Muscle of leg (tissue), 11 donors: ENCODE results near the gene GCDH. TPM values are rescaled to one million over a fixed set of nuclear protein-coding genes. Genes with fewer than 3 reads are reported as not detected.

Experiments
- DNase-seq: peaks from one replicate; pipeline ENCODE4 v3.0.0; 2013
- H3K27ac ChIP-seq: one replicate; pipeline ENCODE4 v1.5.1; 2013; ENCODE audit warnings: mild to moderate bottlenecking, low read length, control low read depth
- H3K27me3 ChIP-seq: one replicate; pipeline ENCODE4 v1.6.1; 2013; ENCODE audit warnings: low read length; ENCODE audit not compliant: control insufficient read depth, insufficient read depth
- H3K36me3 ChIP-seq: one replicate; pipeline ENCODE4 v1.6.1; 2013; ENCODE audit warnings: low read length; ENCODE audit not compliant: control insufficient read depth, insufficient read depth
- H3K4me1 ChIP-seq: one replicate; pipeline ENCODE4 v1.6.1; 2013; ENCODE audit warnings: low read length; ENCODE audit not compliant: control insufficient read depth, insufficient read depth
- H3K4me3 ChIP-seq: one replicate; pipeline ENCODE4 v1.5.1; 2013; ENCODE audit warnings: low read length, control low read depth
- H3K9me3 ChIP-seq: replicated peaks from 2 replicates; pipeline ENCODE4 v1.6.1; 2013; ENCODE audit warnings: low read depth, low read length; ENCODE audit not compliant: control insufficient read depth
- WGBS: methylation state at CpG from one replicate; pipeline ENCODE4 v1.1.5; 2013; ENCODE audit warnings: missing lambda C conversion rate; ENCODE audit not compliant: insufficient coverage; 5-methylcytosine and 5-hydroxymethylcytosine counted together
- polyA plus RNA-seq, 8 donors: library from polyadenylated mRNA; unstranded; fragments of 120-200 nt; gene quantifications; one replicate each; pipeline versions ENCODE4 v1.2.1 to v1.2.3, GENCODE V29; 2013; ENCODE audit warnings: inconsistent platforms in 1 of 8, low replicate concordance in 1 of 8; ENCODE audit not compliant: insufficient read length in 8 of 8, insufficient read depth in 1 of 8
- total RNA-seq: library from RNA; stranded (reverse); fragments of 120-200 nt; gene quantifications from one replicate; pipeline ENCODE4 v1.2.4, GENCODE V29; 2013

The GCDH gene
- total and polyA plus RNA-seq, 9 donors: 16.8 to 43.3 (median 27.8) TPM

DNA sequence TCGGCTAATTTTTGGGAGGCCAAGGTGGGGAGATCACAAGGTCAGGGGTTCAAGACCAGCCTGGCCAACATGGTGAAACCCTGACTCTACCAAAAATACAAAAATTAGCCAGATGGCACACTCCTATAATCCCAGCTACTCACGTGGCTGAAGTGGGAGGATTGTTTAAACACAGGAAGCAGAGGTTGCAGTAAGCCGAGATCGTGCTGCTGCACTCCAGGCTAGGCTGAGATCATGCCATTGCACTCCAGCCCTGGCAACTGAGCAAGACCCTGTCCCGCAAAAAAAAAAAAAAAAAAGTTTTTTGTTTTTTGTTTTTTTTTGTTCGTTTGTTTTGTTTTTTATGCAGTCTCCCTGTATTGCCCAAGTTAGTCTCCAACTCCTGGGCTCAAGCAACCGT, 31.4 kb upstream of the GCDH start:
- H3K4me1 ChIP-seq: no peaks in the 10 kb centered on the region
- H3K9me3 ChIP-seq: peaks cover 2% of the 10 kb centered on the region
- H3K27ac ChIP-seq: no peak overlapping the region
- H3K4me3 ChIP-seq: no peak overlapping the region
- 50% methylated on average over 1 of the region's 7 CpGs for WGBS
- H3K36me3 ChIP-seq: no peaks in the 10 kb centered on the region
- DNase-seq: no peak
- H3K27me3 ChIP-seq: peaks cover 2% of the 10 kb centered on the region

DNA sequence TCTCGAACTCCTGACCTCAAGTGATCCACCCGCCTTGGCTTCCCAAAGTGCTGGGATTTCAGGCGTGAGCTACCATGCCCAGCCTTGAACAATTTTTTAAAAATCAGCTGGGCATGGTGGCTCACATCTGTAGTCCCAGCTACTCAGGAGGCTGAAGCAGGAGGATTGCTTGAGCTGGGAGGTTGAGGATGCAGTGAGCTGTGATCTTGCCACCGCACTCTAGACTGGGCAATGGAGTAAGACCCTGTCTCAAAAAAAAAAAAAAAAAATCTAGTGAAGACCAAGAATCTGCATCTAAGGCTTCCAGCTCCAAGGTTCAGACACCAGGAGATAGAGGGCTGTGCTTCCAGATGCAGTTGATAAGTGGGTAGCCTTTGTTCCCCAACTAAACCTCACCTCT, 26.8 kb upstream of the GCDH start:
- Histone ChIP-seq H3K4me3 (no peak overlapping the region), H3K36me3 (no peaks in the 10 kb centered on the region), H3K9me3 (no peaks in the 10 kb centered on the region), H3K27ac (no peak overlapping the region), H3K4me1 (peaks cover 10% of the 10 kb centered on the region), H3K27me3 (peaks cover 2% of the 10 kb centered on the region)
- WGBS: 100% methylated on average over 1 of the region's 4 CpGs
- DNase-seq: no peak

GRCh38 chr19:12864721-12865715, 25.9 kb upstream of the GCDH start:
- H3K9me3 ChIP-seq: no peaks in the 10 kb centered on the region
- H3K4me1 ChIP-seq: peaks cover 10% of the 10 kb centered on the region
- no peak for DNase-seq
- H3K36me3 ChIP-seq: no peaks in the 10 kb centered on the region
- 92% methylated on average over 30 of the region's 34 CpGs for WGBS
- H3K27ac ChIP-seq: no peak overlapping the region
- H3K4me3 ChIP-seq: no peak overlapping the region
- H3K27me3 ChIP-seq: peaks cover 2% of the 10 kb centered on the region

DNA sequence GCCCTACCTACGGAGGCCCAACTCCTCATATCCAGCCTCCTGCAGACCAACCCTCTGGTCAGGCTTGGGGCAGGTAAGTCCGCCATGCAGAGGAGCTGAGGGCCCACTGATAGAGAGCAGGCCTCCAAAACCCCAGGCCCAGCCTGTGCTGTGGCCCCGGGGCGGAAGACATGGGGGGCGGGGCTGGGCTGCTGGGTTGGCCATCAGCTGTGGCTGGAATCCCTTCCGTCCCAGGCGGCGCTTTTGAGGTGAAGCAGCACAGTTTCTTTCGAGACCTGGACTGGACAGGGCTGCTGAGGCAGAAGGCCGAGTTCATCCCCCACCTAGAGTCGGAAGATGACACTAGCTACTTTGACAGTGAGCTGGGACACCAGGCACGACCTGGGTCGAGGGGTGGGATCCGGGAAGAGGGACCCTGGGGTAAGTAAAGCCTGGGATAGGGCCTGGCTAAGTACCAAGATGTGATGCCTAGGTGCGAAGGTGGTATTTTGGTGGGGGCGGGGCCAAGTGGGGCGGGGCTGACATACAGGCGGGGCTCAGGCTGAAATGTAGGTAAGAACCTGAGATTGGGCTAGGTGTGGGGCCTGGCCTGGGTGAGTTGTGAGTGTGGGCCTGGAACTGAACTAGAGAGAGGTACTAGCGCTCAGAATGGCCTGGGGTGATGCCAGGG, 25.1 kb upstream of the GCDH start:
- H3K27ac ChIP-seq: no peak overlapping the region
- H3K9me3 ChIP-seq: no peaks in the 10 kb centered on the region
- DNase-seq: no peak
- no peaks in the 10 kb centered on the region for H3K36me3 ChIP-seq
- H3K27me3 ChIP-seq: peaks cover 2% of the 10 kb centered on the region
- no peak overlapping the region for H3K4me3 ChIP-seq
- peaks cover 10% of the 10 kb centered on the region for H3K4me1 ChIP-seq
- 75% methylated on average over 19 of the region's 19 CpGs for WGBS

DNA sequence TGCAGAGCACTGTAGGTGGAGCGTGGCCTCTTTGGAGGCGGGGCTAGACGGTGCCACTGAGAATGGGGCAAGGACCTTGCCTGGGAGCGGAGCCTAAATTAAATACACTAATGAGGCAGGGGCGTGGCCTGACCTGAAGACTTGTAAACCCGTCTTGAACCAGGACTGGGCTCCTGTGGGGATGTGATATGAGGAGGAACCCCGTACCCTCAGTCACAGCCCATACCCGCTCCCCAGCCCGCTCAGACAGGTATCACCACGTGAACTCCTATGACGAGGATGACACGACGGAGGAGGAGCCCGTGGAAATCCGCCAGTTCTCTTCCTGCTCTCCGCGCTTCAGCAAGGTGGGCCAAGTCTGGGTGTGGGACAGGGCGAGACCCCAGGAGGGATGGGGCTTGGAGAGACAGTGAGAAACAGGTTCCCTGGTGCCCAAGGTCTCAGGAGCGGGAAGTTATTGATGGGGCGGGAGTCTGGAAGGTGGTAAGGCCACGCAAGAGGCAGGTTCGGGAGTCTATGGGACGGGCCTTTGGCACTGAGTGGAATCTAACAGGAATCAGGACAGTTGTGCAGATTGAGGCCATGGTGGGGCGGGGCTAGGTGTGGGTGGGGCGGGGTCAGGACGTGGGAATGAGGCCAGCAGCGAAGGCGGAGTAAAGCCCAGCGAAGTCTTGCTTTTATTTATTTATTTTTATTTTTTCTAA, 24.4 kb upstream of the GCDH start:
- 91% methylated on average over 16 of the region's 29 CpGs for WGBS
- H3K27ac ChIP-seq: no peak overlapping the region
- DNase-seq: no peak

GRCh38 chr19:12867120-12868099, 23.6 kb upstream of the GCDH start:
- DNase-seq: peak; percentile 81
- WGBS: 7% methylated on average over 32 of the region's 51 CpGs
- Histone ChIP-seq H3K36me3 (no peaks in the 10 kb centered on the region), H3K4me1 (peaks cover 10% of the 10 kb centered on the region), H3K9me3 (no peaks in the 10 kb centered on the region), H3K27me3 (peaks cover 2% of the 10 kb centered on the region), H3K4me3 (peak overlapping the region; percentile 38), H3K27ac (no peak overlapping the region)

More for the DNA sequence above, 24.4 kb upstream of the GCDH start:
- peaks cover 2% of the 10 kb centered on the region for H3K27me3 ChIP-seq
- H3K4me1 ChIP-seq: peaks cover 10% of the 10 kb centered on the region
- H3K36me3 ChIP-seq: no peaks in the 10 kb centered on the region
- H3K4me3 ChIP-seq: no peak overlapping the region
- no peaks in the 10 kb centered on the region for H3K9me3 ChIP-seq

GRCh38 chr19:12868540-12869112, 22.3 kb upstream of the GCDH start:
- no peak for DNase-seq
- 94% methylated on average over 7 of the region's 10 CpGs for WGBS
- no peaks in the 10 kb centered on the region for H3K9me3 ChIP-seq
- H3K4me3 ChIP-seq: no peak overlapping the region
- peaks cover 8% of the 10 kb centered on the region for H3K27me3 ChIP-seq
- peaks cover 14% of the 10 kb centered on the region for H3K4me1 ChIP-seq
- H3K36me3 ChIP-seq: no peaks in the 10 kb centered on the region
- H3K27ac ChIP-seq: no peak overlapping the region

DNA sequence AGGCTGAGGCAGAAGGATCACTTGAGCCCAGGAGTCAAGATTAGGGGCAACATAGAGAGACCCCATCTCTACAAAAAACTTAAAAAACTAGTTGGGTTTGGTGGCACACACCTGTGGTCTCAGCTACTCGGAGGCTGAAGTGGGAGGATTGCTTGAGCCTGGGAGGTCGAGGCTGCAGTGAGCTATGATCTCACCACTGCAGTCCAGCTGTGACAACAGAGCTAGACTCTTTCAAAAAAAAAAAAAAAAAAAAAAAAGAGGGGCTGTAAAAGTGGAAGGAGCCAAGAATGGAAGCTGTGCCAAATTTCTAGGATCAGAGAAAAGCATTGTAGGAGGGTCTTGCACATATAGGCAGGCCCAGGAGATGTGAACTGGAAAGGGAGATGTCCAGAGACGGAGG, 19.3 kb upstream of the GCDH start:
- DNase-seq: no peak
- 67% methylated on average over 1 of the region's 3 CpGs for WGBS
- no peak overlapping the region for H3K4me3 ChIP-seq
- no peaks in the 10 kb centered on the region for H3K9me3 ChIP-seq
- H3K4me1 ChIP-seq: peaks cover 14% of the 10 kb centered on the region
- H3K36me3 ChIP-seq: no peaks in the 10 kb centered on the region
- no peak overlapping the region for H3K27ac ChIP-seq
- H3K27me3 ChIP-seq: peaks cover 11% of the 10 kb centered on the region

DNA sequence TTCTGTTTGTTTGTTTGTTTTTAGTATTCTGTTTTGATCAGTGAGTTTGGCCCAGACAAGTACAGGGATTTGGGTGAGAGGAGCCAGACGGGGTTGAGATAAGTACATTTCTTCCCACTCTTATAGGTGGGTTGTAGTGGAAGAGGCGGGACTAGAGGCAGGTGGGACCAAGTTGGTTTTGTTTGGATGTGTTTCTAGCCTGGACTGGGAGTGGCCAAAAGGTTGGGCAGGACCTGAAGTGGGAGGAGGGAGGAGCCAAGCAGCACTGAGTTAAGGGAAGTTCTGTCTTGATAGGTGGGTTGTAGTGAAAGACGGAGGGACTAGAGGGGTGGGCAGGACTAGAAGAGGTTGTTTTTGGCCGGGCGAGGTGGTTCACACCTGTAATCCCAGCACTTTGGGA, 18.7 kb upstream of the GCDH start:
- Histone ChIP-seq H3K9me3 (no peaks in the 10 kb centered on the region), H3K27ac (no peak overlapping the region), H3K36me3 (no peaks in the 10 kb centered on the region), H3K4me1 (peaks cover 11% of the 10 kb centered on the region), H3K4me3 (no peak overlapping the region), H3K27me3 (peaks cover 11% of the 10 kb centered on the region)
- WGBS: 89% methylated on average over 2 of the region's 5 CpGs
- DNase-seq: no peak
